Measurements from ENCODE around the gene PLCD3. TPM values are rescaled to one million over a fixed set of nuclear protein-coding genes. Genes with fewer than 3 reads are reported as not detected.

The PLCD3 gene
- total RNA-seq, 1 donor from 2014 or later: 37.0 TPM

GRCh38 chr17:45148183-45149036 is 16.1 kb upstream of the PLCD3 start, which contains the start of gene HEXIM1:
HEXIM1 (plus strand) TSS chr17:45148475; CDS start chr17:45149191, 716 bp downstream.
- no peak for TF ChIP-seq CTCF (IDR thresholded peaks at IDR 0.05)
- H3K9me3 ChIP-seq: no peaks in the 10 kb centered on the region
- H3K27ac ChIP-seq: peak within 1 kb of the TSS; percentile 100
- H3K4me3 ChIP-seq: peak within 1 kb of the TSS; percentile 87
- intact Hi-C loops (cut with DNase I): no loop called here
- H3K36me3 ChIP-seq: no peaks in the 10 kb centered on the region
- H3K27me3 ChIP-seq: no peaks in the 10 kb centered on the region
- peak; percentile 88 for ATAC-seq
- peak; percentile 99 for DNase-seq
- peaks cover 45% of the 10 kb centered on the region for H3K4me1 ChIP-seq

DNA sequence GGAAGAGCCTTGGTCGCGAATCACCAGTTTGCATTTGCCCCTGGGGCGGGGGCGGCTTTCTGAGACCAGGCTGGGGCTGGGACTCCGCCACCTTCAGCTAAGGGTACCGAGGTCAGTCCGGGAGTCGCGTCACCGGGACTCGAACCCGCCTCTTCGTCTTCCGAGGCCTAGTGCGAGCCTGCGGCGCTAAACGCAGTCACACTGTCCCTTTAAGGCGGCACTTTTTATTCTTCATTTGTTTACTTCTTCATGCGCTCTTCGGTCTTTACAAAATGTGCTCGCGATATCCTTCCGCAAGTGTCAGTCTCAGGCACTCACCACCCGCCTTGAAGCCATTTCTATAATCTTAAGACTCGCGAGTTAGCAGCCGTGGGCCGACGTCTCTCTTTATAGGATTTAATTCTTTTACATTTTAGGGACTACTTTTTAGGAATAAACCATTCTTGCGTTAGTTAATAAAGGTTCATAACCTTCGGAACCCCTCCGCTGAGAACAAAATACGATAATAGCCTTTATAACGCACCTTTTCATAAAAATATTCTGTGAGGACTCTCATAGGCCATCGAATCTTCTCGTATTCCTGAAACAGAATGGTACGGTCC is 15.4 kb upstream of the PLCD3 start:
- ATAC-seq: peak; percentile 48
- intact Hi-C loops (cut with DNase I): no loop called here
- TF ChIP-seq CTCF (IDR thresholded peaks at IDR 0.05): no peak
- Histone ChIP-seq H3K9me3 (no peaks in the 10 kb centered on the region), H3K4me1 (peaks cover 47% of the 10 kb centered on the region), H3K36me3 (no peaks in the 10 kb centered on the region), H3K27ac (peak overlapping the region; percentile 100), H3K27me3 (no peaks in the 10 kb centered on the region), H3K4me3 (peak overlapping the region; percentile 87)
- DNase-seq: peak; percentile 91

- intact Hi-C loops (cut with DNase I): no loop called here
- no peaks in the 10 kb centered on the region for H3K27me3 ChIP-seq
- no peaks in the 10 kb centered on the region for H3K36me3 ChIP-seq
- H3K4me1 ChIP-seq: peaks cover 45% of the 10 kb centered on the region
- no peak for TF ChIP-seq CTCF (IDR thresholded peaks at IDR 0.05)
- ATAC-seq: peak; percentile 11
- no peaks in the 10 kb centered on the region for H3K9me3 ChIP-seq
- DNase-seq: no peak
- H3K27ac ChIP-seq: peak overlapping the region; percentile 100
- H3K4me3 ChIP-seq: peak overlapping the region; percentile 87
Measured at GRCh38 chr17:45146890-45147580, 14.7 kb upstream of the PLCD3 start.

GRCh38 chr17:45146592-45146889 is 14.2 kb upstream of the PLCD3 start:
- Histone ChIP-seq H3K4me3 (peak overlapping the region; percentile 87), H3K4me1 (peaks cover 40% of the 10 kb centered on the region), H3K27me3 (no peaks in the 10 kb centered on the region), H3K27ac (peak overlapping the region; percentile 100), H3K36me3 (no peaks in the 10 kb centered on the region), H3K9me3 (no peaks in the 10 kb centered on the region)
- DNase-seq (no peak), ATAC-seq (no peak)
- intact Hi-C loops (cut with DNase I): no loop called here
- no peak for TF ChIP-seq CTCF (IDR thresholded peaks at IDR 0.05)

DNA sequence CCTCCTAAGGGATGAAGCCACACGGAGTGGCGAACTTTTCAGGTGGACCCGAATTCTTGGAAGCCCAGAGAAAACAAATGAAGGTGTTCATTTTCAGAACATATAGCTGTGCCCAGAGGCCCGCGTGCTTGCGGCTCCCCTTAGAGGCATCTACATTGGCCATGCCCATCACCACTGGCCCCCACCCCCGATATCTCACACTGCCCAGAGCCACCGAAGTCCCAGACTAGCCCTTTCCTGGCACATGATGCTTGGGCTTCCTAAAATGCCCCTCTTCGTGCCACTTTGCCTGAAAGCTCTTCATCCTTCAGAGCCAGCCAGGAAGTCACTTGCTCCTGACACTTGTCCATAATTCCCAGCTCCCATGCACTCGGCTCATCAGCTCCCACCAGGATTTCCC is 13.9 kb upstream of the PLCD3 start:
- no peak overlapping the region for H3K4me3 ChIP-seq
- no peaks in the 10 kb centered on the region for H3K27me3 ChIP-seq
- peak overlapping the region; percentile 100 for H3K27ac ChIP-seq
- peaks cover 36% of the 10 kb centered on the region for H3K4me1 ChIP-seq
- intact Hi-C loops (cut with DNase I): no loop called here
- H3K36me3 ChIP-seq: no peaks in the 10 kb centered on the region
- TF ChIP-seq CTCF (IDR thresholded peaks at IDR 0.05): no peak
- ATAC-seq (no peak), DNase-seq (no peak)
- H3K9me3 ChIP-seq: no peaks in the 10 kb centered on the region
